Dermis microvascular lymphatic vessel endothelial cell (primary cell): ENCODE measurements around the gene CPNE4. TPM values are rescaled to one million over a fixed set of nuclear protein-coding genes. Genes with fewer than 3 reads are reported as not detected.
"Not testable (repeated sequence)": the region's sequence is repeated elsewhere in the genome, so short reads cannot be mapped to it uniquely, and the experiment has no call there.

Source experiments
- DNase-seq, 2 donors: peaks; one replicate each; pipeline versions ENCODE4 v3.0.0 to v3.0.0-alpha.2; 2010; ENCODE audit warnings: low read depth in 2 of 2
- total RNA-seq: library from RNA; depleted of rRNA; stranded (reverse); fragments of >200 nt; gene quantifications from 2 replicates; pipeline ENCODE4 v1.2.1, GENCODE V29; 2014

Gene CPNE4
- total RNA-seq, 1 donor from 2014 or later: not detected

DNA sequence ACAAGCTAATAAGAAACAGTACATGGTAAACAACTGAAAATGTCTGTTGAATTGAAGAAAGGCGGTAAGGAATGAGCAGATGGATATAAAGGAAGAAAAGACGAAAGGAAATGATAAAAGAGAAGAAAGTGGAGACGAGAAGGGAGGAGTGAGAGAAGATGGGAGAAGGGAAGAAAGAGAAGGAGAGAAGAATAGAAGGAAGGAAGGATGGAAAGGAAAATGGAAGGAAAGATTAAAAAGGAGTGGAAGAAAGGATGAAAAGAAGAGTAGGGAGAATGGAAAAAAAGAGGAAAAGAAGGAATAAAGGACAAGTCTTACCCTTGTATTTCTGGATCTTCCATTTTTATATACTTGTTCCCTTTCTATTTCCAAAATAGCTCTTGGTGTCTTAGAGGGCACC, 17.7 kb downstream of the CPNE4 start:
- no peak for DNase-seq

DNA sequence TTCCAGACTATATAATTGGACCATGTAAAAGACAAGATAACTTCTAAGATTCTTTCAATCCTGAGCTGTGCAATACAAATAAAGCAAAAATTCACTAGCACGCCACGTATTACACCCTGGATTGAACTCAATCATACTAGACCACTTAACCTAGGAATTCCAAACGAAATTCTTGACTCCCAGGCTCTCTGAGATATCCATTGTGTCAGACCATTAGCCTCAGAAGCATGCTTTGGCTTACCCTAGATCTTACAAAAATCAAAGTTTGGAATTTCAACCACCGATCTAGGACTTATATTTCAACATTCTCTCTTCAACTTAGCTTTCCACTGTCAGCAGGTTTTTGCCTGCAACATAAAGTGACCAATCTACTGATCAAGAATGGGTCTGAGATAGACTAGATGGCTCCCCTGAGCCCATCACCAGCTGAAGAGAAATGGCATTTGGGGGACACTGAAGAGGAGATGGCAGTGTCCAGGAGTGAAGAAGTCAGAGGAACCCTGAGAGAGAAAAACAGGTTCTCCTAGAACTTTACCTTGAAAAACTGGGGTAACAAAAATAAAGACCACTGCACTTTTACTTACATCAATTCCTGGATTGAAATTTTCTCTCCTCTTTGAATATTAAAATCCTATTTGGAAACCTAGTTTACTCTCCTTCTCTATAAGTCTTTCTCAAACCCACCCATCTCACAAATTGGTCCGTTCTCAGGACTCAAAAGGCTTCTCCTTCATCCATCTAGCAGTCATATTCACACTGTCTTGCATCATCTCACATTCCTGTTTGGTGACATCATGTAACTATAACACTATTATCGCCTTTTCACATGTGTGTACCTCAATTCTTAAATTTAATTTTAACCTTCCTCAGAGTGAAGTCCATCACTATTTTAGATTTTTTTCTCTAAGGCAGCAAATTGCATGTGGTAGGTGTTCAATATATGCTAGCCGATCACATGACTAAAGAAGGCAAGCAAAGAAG, 18.5 kb downstream of the CPNE4 start:
- DNase-seq: no peak

DNA sequence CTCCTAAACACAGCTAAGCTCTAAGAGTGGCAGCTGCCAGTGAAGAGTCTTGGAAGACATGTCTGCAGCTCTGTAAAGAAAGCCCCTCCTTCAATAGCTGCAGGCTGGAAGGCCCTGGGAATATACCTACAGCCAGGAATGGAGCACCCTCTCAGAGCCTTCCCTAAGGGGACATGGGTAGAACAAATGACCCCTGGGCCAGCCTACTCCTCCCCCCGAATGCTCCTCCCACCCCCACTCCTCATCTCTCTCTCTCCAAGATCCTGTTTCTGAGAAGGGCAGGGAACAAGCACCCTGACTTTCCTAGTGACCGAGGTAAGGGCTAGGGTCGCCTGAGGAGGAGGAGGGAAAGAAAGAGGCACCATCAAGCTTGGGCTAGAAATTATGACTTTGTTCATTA, 20.7 kb downstream of the CPNE4 start:
- DNase-seq: no peak

DNA sequence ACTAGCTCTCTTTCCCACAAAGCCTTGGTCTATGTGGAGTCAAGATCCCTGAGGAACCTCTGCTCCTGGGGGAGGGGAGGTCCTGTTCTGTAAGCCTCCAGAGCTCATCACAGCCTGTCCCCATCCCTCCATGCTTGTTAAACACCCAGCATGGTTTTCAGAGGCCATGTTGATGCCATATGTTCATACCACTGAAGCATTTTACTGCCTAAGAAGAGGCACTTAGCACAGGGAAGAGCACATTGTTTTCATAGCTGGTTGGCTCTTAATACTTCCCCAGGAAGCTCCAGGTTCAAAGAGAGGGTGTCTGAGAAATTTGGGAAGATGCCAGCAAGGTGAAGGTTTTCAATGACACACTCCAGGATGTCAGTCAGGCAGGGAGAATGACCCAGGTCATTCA, 25.6 kb downstream of the CPNE4 start:
- no peak for DNase-seq

DNA sequence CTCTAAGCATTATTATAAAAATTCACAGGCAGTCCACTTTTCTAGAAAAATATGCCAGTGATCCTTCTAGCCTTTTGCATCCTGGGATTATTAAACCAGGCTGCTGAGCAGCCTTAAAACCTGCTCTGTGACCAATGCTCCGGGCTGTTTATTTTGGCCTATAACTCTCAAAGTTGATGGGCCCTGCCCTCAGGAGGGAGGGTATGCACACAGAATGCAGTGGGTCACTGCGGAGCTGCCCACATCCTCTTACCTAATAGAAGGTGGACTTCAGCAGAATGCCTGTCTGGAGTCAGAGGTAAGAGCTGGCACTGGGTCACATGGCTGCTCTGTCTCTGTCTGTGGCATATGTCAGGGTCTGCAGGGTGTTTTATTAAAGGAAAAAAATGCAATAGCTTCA, 26.0 kb downstream of the CPNE4 start:
- no peak for DNase-seq

DNA sequence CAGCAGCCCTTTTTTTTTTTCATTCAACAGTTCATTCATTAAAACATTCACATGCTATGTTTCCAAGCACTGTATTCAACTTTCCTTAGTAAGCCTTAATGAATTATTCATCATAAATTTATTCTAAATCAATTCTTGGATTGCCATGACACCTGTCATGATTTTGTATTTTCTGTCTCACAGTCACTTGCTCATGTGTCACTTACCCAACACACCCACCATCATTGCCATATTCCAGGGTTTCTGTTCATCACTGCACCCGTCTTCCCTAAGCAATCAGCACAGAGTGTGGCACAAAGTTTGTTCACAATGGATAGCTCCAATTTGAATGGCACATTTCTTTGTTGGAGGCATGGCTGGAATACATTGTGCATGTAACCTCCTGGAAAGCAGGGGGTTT, 27.2 kb downstream of the CPNE4 start:
- DNase-seq: no peak

DNA sequence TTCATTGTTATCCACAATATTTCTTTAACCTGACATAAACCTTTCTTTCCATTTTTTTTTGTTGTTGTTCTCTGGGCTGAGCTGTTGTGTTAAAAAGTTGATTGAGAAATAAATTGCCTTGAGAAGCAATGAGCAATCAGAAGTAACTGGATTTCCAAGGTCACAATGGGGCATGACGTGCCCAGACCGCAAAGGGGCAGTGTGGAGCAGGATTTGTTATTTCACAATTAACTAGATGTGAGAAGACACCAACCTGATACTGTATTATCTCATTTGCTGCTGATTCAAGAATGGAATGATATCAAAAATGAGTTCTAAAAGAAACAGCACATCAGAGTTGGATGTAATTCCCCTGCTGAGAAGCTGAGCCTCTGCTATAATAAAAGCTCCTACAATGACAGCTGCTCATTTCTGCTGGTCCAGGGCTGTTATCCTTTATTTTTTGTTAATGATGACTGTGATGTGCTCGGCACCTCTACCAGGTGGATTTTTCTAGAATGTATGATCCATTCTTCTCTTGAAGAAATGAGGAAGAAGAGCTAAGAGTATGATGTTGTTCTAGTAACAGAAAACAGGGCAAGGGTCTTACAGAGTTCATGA, 28.1 kb downstream of the CPNE4 start:
- DNase-seq: peak; percentile 20 to 42

DNA sequence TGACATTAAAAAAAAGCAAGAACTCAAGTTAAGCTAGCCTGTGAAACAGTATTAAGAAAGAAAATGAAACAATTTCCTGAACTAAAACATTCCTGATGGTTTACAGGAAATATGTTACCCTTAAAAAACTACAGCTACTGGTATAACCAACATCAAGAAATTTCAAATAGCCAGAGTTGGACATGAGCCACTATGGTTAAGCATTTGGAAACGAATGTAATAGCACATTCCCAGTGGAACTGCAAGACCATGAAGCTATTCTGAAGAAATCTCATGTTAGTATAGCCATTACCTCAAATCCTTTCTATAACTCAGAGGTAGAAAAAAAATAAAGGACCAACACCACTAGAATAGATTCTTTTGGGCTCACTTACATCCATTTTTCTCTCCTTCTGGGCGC, 30.2 kb downstream of the CPNE4 start:
- peak in 1 of 2 donors; percentile 8 for DNase-seq

DNA sequence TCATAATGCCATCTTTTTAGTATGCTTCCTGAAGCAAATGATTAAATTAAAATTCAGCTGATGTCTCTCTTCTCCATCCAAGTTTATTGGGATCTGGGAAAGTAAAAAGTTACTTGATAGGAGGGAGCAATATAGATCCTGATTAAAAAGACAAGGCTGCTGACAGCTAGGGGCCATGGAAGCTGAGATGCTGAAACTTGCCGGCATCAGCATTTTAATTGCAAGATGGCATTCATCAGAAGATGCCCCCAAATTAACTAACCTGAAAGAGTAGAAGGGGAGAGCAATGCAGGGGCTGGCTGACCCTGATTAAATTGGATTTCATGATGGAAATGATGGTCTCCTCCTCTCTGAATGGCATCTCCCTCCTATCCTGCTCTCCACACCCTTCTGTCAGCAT, 31.1 kb downstream of the CPNE4 start:
- no peak for DNase-seq

DNA sequence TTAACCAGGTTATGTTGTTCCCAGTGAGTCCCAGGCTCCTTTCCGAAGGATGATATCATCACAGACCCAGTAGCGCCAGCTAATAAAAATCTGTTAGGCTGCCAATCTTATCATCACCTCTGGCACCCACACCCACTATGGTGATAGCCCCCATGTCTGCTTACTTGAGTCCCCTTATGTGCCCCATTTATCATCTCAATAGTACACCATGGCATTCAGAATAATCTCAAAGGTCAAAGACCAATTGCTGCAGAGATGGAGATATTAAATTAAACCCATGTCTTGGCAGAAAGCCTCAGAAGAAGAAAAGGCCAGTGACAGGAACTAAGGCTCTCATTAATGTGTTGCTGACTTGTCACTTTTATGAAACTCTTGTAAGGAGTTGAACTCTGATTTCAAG, 32.8 kb downstream of the CPNE4 start:
- DNase-seq: no peak

DNA sequence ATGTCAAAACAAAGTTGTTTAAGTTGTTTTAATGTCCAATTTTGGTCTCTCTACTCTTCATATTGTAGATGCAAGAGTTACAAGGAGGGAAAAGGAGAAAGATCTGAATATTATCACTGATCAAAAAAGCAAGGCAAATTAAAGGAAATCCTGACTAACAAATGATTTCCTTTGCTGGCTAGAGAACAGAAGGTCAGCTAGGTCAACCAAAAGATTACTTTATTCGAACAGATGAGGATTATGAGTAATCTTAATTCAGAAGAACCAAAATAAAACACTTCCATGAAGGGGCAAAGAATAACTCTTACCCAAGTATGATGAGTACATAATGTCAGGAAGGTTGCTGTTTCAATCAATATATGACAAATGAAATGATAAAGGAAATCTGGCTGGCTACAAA, 33.8 kb downstream of the CPNE4 start:
- DNase-seq: peak in 1 of 2 donors; percentile 13

DNA sequence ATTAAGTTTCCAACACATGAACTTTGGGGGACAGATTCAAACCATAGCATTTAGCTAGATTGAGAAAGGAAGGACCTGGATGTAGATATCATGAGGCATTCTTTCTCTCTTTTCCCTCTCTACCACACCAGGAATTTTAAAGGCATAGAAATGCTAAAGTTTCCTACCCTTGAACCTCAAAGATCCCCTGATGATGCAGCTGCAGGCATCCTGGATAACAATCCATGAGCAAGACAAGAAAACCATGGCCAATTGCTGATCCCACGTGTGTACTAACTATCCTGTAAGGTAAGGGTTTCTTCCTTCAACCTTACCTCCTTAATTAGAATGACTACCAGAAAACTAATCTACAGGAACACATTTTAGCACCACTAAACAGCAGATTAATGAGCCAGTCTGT, 36.8 kb downstream of the CPNE4 start:
- DNase-seq: no peak

DNA sequence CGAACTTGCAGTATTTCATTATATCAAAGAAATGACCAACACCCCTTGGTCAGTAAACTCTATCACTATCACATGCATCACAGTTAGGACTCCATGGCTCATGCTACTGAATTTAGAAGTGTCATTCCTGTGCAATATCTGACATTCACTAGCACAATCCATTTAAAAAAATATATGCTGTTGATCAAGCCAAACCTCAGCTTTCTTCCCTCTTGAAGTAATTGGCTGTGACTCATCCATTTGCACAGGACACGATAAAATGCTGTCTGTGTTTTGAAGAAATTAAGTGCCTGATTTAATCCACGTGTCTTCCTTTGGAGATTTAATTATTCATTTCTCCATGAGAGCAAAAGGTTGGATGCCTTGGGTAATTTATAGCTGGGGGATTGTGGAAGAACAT, 38.9 kb downstream of the CPNE4 start:
- no peak for DNase-seq

DNA sequence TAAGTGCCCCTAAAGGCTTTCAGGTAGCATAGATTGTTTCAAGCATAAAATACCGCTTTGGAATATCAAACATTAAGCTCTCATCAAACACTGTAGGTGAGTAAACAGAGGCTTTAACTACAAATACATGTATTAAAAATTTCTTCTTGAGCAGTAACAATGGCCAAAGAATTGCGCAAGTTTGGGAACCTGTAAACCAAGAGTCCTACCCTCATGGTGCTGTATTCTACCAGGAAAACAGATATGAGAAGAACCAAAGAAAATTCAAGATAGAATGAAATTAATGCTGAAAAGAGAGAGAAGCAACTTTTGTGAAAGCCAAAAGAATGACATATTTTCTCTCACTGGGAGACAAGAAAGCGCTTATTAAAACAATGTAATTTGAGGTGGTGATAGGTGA, 45.5 kb downstream of the CPNE4 start:
- DNase-seq: no peak

DNA sequence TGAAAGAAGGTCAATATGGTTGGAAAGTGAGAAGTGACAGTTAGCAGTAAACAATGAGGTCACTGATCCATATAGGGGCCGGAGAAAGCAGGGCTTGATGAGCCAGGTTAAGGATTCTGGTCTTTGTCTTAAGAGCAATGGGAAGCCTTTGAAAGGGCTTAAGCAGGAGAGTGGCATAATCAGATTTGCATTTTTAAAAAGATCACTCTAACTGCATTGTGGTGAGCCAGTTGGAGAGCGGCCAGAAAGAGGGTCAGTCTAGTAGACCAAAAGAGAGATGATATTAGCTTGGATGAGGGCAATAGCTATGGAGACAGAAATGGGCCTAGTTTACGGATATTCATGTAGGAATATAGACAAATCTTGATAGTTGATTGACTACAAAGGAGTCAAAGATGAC, 46.6 kb downstream of the CPNE4 start:
- no peak for DNase-seq

DNA sequence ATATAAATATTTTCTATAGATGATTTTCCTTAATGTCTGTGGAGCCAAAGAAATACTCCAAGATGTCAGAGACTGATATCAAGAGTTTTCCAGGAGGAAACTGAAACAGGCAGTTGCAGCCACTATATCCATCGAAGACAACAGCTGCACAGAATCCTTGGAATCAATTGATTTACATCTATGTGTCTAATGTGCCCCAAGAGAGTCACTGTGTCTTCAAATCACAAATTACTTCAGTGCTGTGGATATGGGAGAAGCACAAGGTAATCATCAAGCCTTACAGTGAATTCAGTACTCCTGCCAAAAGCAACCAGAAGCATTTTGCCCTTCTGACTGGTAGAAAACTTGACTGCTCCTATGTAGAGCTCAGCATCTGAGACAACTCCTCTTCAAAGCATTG, 51.1 kb downstream of the CPNE4 start:
- no peak for DNase-seq

DNA sequence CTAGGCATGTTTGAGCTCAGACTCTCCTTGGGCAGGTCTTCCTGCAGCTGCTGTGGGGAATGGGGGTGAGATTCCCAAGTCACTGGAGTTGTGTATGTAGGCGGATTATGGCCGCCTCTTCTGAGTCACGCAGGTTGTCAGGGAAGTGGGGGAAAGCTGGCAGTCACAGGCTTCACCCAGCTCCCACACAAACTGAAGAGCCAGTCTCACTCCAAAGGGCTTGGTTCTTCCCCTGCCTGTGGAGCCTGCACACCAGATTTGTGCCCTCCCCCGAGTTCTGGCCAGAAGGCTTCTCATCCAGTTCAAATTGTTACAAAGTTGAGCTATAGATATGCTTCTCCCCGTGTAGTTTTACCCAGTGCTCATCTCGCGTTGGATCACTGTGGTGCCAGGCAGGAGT, 53.5 kb downstream of the CPNE4 start:
- DNase-seq: no peak

DNA sequence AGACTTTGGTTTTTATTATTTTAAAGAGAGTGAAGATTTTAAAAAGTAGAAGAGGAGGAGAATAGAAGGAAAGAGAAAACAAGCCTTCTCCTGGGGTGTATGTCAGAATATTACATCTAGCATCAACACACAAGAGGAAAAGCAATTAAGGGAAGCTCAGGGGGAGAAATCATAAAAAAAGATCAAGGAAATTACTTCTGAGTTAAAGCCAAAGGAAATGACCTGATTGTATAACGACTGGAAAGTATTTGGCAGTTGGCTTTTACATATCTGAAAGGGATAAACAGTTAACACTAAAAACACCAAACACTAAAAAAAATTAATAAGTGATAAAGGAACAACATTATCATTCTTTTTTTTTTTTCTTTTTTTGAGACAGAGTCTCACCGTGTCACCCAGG, 58.4 kb downstream of the CPNE4 start:
- no peak for DNase-seq

DNA sequence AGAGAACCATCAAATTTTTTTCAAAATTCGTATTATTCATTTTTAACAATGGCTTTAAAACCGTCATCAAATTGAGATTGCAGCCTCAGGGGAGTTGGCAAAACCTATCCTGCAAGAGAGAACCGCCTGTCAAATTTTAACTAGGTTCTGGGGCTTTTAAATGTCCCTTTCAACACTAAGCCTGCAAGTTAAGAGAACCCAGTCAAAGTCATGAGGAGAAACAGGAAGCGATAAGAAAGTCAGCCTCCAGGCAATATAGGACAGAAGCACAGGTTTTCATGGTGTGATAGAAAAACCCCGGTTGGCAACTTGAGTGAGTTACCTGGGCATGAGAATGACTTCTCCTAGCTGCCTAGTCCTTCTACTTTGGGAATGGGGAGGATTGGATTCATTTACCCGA, 59.8 kb downstream of the CPNE4 start:
- no peak for DNase-seq

DNA sequence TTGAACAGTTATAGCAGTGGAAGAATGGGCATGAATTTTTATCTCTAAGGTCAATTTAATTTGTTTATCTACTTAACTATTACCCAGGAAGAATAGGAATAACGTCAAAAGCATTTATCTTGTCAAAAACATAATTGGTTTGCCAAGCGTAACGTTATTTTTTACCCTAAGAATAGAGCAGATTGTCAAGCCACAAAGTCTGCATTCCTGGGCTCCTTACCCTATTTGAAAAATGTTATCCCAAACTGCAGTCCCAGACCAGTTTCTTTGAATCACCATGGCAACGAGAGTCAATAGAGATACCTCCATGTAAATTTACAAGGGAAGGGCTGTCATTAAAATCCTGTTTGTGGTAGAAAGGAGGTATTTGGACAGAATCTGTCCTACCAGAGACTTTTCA, 61.1 kb downstream of the CPNE4 start:
- no peak for DNase-seq

DNA sequence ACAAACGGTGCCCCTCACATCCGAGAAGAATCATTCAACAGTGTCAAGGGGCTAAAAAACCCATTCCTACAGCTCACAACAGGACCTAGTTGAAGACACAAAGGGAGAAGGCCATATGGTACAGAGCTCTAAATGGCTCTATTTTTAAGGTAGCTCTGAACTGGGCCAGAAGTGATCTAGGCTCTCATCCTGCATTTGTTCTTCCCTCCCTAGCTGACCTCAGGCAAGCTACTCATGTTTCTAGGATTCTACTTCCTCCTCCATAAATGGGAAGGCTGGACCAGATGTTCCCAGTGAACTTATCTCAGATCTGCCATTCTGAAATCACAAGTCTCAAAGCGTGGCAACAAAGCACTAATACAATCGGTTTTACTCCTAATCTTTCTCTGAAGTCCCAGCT, 62.3 kb downstream of the CPNE4 start:
- no peak for DNase-seq

DNA sequence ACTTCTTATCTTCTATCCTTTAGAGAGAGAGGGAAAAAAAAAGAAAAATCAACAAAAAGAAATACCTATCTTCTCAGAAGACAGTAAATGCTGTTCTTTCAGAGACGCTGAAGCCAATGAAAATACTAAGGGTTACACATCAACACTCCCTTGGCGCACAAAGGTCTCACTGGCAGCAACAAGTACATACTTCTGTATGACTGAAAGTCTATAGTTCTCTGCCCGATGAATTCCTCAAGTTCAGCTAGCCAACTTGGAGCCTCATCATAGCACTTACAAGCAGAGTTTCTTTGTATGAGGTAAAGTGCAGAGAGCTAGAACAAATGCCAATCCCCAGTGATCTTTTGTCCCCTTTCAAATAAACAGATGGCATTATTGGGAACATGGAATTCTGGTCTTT, 62.7 kb downstream of the CPNE4 start:
- DNase-seq: no peak

DNA sequence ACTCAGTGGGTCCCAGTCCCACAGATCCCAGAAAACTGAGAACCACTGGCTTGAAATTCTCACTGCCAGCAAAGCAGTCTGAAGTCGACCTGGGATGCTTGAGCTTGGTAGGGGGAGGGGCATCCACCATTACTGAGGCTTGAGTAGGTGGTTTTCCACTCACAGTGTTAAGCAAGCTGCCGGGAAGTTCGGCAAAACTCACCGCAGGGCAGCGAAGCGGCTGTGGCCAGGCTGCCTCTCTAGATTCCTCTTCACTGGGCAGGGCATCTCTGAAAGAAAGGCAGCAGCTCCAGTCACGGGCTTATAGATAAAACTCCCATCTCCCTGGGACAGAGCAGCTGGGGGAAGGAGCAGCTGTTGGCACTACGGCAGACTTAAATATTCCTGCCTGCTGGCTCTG, 71.4 kb downstream of the CPNE4 start:
- DNase-seq: not testable (repeated sequence)
